K562 (cell line): ENCODE measurements around the gene OR7G1. TPM values are rescaled to one million over a fixed set of nuclear protein-coding genes. Genes with fewer than 3 reads are reported as not detected.

Source experiments
- CEBPG ChIP-seq, 3 experiments: fragments of 200-800 bp in 1 of 3; sonication (Bioruptor generic) in 1 of 3; sonication (generic) in 1 of 3; formaldehyde crosslinking in 1 of 3; IDR thresholded peaks in 2 of 3; conservative IDR thresholded peaks in 1 of 3; 2 replicates each; pipeline versions ENCODE4 v1.6.1 to v1.8.0; 2016 to 2022; ENCODE audit warnings: missing compliant biosample characterization in 2 of 3, missing genetic modification characterization in 2 of 3, mild to moderate bottlenecking in 1 of 3, missing genetic modification reagents in 1 of 3
- FUS ChIP-seq: fragments of 200-400 bp; formaldehyde crosslinking; optimal IDR thresholded peaks from 2 replicates; pipeline ENCODE3; 2017; ENCODE audit warnings: low read depth, low read length
- HIVEP1 ChIP-seq: fragments of 250-450 bp; sonication (Bioruptor Pico); IDR thresholded peaks from 2 replicates; pipeline ENCODE4 v1.4.0; 2020; ENCODE audit warnings: mild to moderate bottlenecking
- HNRNPH1 ChIP-seq: fragments of 200-400 bp; formaldehyde crosslinking; optimal IDR thresholded peaks from 2 replicates; pipeline ENCODE3; 2017; ENCODE audit warnings: low read depth, mild to moderate bottlenecking, low read length, moderate library complexity
- KAT7 ChIP-seq: sonication (generic); formaldehyde crosslinking; IDR thresholded peaks from 2 replicates; pipeline ENCODE4 v1.8.0; 2022; ENCODE audit warnings: missing genetic modification reagents, mild to moderate bottlenecking, borderline replicate concordance
- KAT8 ChIP-seq: fragments of 450-650 bp; IDR thresholded peaks from 2 replicates; pipeline ENCODE4 v1.6.1; 2016; ENCODE audit warnings: low read depth, mild to moderate bottlenecking
- MAFF ChIP-seq: IDR thresholded peaks from 2 replicates; pipeline ENCODE4 v1.6.1; 2012; ENCODE audit warnings: low read length, improper control_type of control experiment
- MAFK ChIP-seq: IDR thresholded peaks from 2 replicates; pipeline ENCODE4 v1.6.1; 2011; ENCODE audit warnings: low read length, improper control_type of control experiment
- MYC ChIP-seq, 2 experiments: fragments of 250-450 bp in 1 of 2; sonication (Bioruptor Pico) in 1 of 2; IDR thresholded peaks; 2 replicates each; pipeline versions ENCODE4 v1.5.1 to v1.6.1; 2012 to 2021; ENCODE audit warnings: low read depth in 2 of 2, borderline replicate concordance in 1 of 2, improper control_type of control experiment in 1 of 2, low read length in 1 of 2, mild to moderate bottlenecking in 1 of 2, moderate library complexity in 1 of 2
- POLR3G ChIP-seq: IDR thresholded peaks from 2 replicates; pipeline ENCODE4 v1.6.1; 2011; ENCODE audit not compliant: insufficient read length, insufficient replicate concordance; ENCODE audit errors: extremely low read depth
- POU5F1 ChIP-seq: fragments of 150-350 bp; IDR thresholded peaks from 2 replicates; pipeline ENCODE4 v1.6.1; 2014; ENCODE audit warnings: borderline replicate concordance, low read length, low read depth, mild to moderate bottlenecking; ENCODE audit not compliant: partially characterized antibody
- PTTG1 ChIP-seq: fragments of 450-650 bp; IDR thresholded peaks from 2 replicates; pipeline ENCODE4 v1.6.1; 2016; ENCODE audit warnings: low read depth, mild to moderate bottlenecking, missing genetic modification characterization, missing compliant biosample characterization
- SAP30 ChIP-seq: fragments of 200-600 bp; sonication (generic); IDR thresholded peaks from 2 replicates; pipeline ENCODE4 v1.6.1; 2012; ENCODE audit warnings: borderline replicate concordance, low read depth, mild to moderate bottlenecking, moderate library complexity, low read length, control low read depth, inconsistent platforms; ENCODE audit not compliant: insufficient read depth, poor library complexity, severe bottlenecking
- SIN3A ChIP-seq, 2 experiments: fragments of 150-350 bp in 1 of 2; IDR thresholded peaks; 2 replicates each; pipeline ENCODE4 v1.6.1; 2011 to 2016; ENCODE audit warnings: borderline replicate concordance in 2 of 2, low read depth in 2 of 2, low read length in 2 of 2, mild to moderate bottlenecking in 2 of 2, moderate library complexity in 2 of 2; ENCODE audit not compliant: control insufficient read depth in 1 of 2
- SIX5 ChIP-seq, 2 experiments: IDR thresholded peaks; 2 replicates each; pipeline ENCODE4 v1.6.1; 2011; ENCODE audit warnings: low read length in 2 of 2, borderline replicate concordance in 1 of 2, low read depth in 1 of 2, mild to moderate bottlenecking in 1 of 2, moderate library complexity in 1 of 2; ENCODE audit not compliant: insufficient read depth in 1 of 2
- TRIM28 ChIP-seq: fragments of 450-650 bp; IDR thresholded peaks from 2 replicates; pipeline ENCODE4 v1.6.1; 2017
- YY1 ChIP-seq, 3 experiments: IDR thresholded peaks; 2 replicates each; pipeline ENCODE4 v1.6.1; 2011; ENCODE audit warnings: low read length in 2 of 3, mild to moderate bottlenecking in 2 of 3, moderate library complexity in 2 of 3, borderline replicate concordance in 1 of 3, control low read depth in 1 of 3, low read depth in 1 of 3; ENCODE audit not compliant: insufficient read depth in 3 of 3, insufficient replicate concordance in 2 of 3, control insufficient read depth in 1 of 3, insufficient read length in 1 of 3; ENCODE audit errors: extremely low read depth in 1 of 3
- ZNF140 ChIP-seq: fragments of 250-450 bp; sonication (Bioruptor Pico); IDR thresholded peaks from 2 replicates; pipeline ENCODE4 v1.8.0; 2021; ENCODE audit warnings: moderate library complexity, mild to moderate bottlenecking, inconsistent platforms
- ZNF212 ChIP-seq: fragments of 450-650 bp; formaldehyde crosslinking; IDR thresholded peaks from 2 replicates; pipeline ENCODE4 v1.4.0; 2020; ENCODE audit warnings: mild to moderate bottlenecking
- ZNF274 ChIP-seq: IDR thresholded peaks from 2 replicates; pipeline ENCODE4 v1.6.1; 2011; ENCODE audit warnings: low read depth, mild to moderate bottlenecking, low read length, moderate library complexity, borderline replicate concordance
- ZNF354B ChIP-seq: fragments of 250-450 bp; sonication (Bioruptor Pico); IDR thresholded peaks from 2 replicates; pipeline ENCODE4 v1.4.0; 2020
- ZNF75A ChIP-seq: fragments of 450-650 bp; formaldehyde crosslinking; IDR thresholded peaks from 2 replicates; pipeline ENCODE4 v1.4.0; 2020; ENCODE audit warnings: mild to moderate bottlenecking
- polyA plus RNA-seq, 8 experiments: library from polyadenylated mRNA; depleted of rRNA in 4 of 8; stranded (reverse) in 5 of 8; unstranded in 3 of 8; fragments of >200 nt; fragmentation: Nextera tagmentation in 2 of 8; fragmentation: Illumina TruSeq in 1 of 8; extraction: Ambion mirVana in 2 of 8; extraction: Trizol in 1 of 8; gene quantifications; 2 replicates each; pipeline versions ENCODE4 v1.2.1 to v1.2.3, GENCODE V29; 2011 to 2014; ENCODE audit warnings: inconsistent platforms in 1 of 8, missing spikeins in 1 of 8
- total RNA-seq, 7 experiments: library from RNA; depleted of rRNA in 6 of 7; stranded (reverse); fragments of >200 nt in 6 of 7; fragmentation: Illumina TruSeq in 2 of 7; extraction: Trizol in 2 of 7; gene quantifications; 2 replicates each; pipeline versions ENCODE4 v1.2.1 to v1.2.3, GENCODE V29; 2011 to 2021; ENCODE audit warnings: low replicate concordance in 1 of 7
- TF ChIP-seq, protein P1 (sequence below): fragments of 250-450 bp; sonication (Bioruptor Pico); IDR thresholded peaks from 2 replicates; pipeline ENCODE4 v1.5.0; 2021
- TF ChIP-seq, protein P2 (sequence below): fragments of 450-650 bp; conservative IDR thresholded peaks from 2 replicates; pipeline ENCODE4 v1.6.1; 2016; ENCODE audit warnings: missing genetic modification characterization, low read depth, mild to moderate bottlenecking, missing compliant biosample characterization, moderate library complexity

Gene OR7G1
- total and polyA plus RNA-seq, 9 of the 15 experiments (the other 6 are each of a cell fraction or from before 2014, with no cell fraction given) = not detected

DNA sequence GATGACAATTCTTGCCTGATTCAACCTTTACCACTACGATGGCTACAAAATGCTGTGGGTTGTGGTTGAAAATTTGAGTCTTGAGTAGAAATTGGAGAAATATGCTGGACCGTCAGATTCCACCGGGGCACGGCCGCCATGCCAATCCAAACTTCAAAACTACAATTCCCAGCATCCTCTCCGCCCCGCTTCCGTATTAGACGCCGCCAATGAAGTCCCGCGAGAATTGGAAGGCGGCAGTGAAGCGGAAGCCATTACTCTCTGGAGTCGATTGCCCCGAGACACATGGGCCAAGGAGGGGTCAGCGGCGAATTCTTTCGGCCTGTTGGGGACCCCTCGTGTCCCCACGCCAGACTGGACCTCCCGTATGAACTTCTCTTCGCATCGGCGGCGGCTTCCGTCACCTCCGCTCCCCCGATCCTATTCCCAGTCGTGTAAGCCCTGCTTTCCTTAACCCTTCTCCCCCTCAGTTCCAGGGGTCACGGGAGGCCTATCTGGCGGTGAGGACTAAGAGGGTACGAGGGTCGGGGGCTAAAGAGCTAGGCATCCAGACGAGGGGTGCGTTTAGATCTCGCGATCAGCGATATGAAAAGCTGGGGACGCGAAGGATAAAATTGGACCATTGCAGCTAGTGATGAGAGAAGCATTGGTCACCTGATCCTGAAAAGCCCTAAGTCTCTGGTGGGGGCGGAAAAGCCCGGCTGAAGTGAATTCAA lies 24.8 kb upstream of the OR7G1 start, which contains the start of gene ZNF317 (continued):
- TF ChIP-seq SIX5 (IDR thresholded peaks at IDR 0.05; ENCODE audit: borderline replicate concordance in 1 of 2, insufficient read depth in 1 of 2, low read depth in 1 of 2, low read length in 2 of 2) (peak; percentile 84 to 88), SIN3A (IDR thresholded peaks at IDR 0.05; ENCODE audit: borderline replicate concordance in 2 of 2, control insufficient read depth in 1 of 2, low read depth in 2 of 2, low read length in 2 of 2) (peak; percentile 67 to 68; a peak in 2 of 4 replicates), FUS (no peak), ZNF75A (no peak), ZNF354B (CRISPR knock-in tag) (no peak), ZNF140 (CRISPR knock-in tag) (no peak), KAT7 (CRISPR knock-in tag) (no peak), MYC (IDR thresholded peaks at IDR 0.05; ENCODE audit: low read depth, low read length) (peak; percentile 95), MYC (CRISPR knock-in tag; IDR thresholded peaks at IDR 0.05; ENCODE audit: borderline replicate concordance, low read depth) (peak; percentile 80; the same call in 1 of the 2 replicates), PTTG1 (tag) (no peak), SAP30 (peak; percentile 80), HIVEP1 (CRISPR knock-in tag) (no peak), ZNF274 (no peak), TRIM28 (no peak), MAFF (peak; percentile 59; the same call in 1 of the 2 replicates), POLR3G (no peak), ZNF212 (CRISPR knock-in tag) (0 out of 2 replicates have a peak, but pooled peaks have one; percentile 57), YY1 (IDR thresholded peaks at IDR 0.05; ENCODE audit: borderline replicate concordance in 1 of 3, control insufficient read depth in 1 of 3, extremely low read depth in 1 of 3, insufficient read depth in 3 of 3, insufficient read length in 1 of 3, insufficient replicate concordance in 2 of 3, low read depth in 1 of 3, low read length in 2 of 3) (peak; percentile 78 to 97 (median 94)), KAT8 (0 out of 2 replicates have a peak, but pooled peaks have one; percentile 54), HNRNPH1 (no peak), POU5F1 (no peak), CEBPG (CRISPR knock-in tag; IDR thresholded peaks at IDR 0.05) (no peak), CEBPG (tag; conservative IDR thresholded peaks at IDR 0.05 in 1 of 2, IDR thresholded peaks at IDR 0.05 in 1 of 2) (no peak), MAFK (no peak; the same call in 1 of the 2 replicates)
- TF ChIP-seq, protein P1, sequence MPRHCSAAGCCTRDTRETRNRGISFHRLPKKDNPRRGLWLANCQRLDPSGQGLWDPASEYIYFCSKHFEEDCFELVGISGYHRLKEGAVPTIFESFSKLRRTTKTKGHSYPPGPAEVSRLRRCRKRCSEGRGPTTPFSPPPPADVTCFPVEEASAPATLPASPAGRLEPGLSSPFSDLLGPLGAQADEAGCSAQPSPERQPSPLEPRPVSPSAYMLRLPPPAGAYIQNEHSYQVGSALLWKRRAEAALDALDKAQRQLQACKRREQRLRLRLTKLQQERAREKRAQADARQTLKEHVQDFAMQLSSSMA (CRISPR knock-in tag) = no peak
- TF ChIP-seq, protein P2, sequence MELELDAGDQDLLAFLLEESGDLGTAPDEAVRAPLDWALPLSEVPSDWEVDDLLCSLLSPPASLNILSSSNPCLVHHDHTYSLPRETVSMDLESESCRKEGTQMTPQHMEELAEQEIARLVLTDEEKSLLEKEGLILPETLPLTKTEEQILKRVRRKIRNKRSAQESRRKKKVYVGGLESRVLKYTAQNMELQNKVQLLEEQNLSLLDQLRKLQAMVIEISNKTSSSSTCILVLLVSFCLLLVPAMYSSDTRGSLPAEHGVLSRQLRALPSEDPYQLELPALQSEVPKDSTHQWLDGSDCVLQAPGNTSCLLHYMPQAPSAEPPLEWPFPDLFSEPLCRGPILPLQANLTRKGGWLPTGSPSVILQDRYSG (tag) = no peak
